H1 (cell line): ENCODE measurements around the gene EVPL. TPM values are rescaled to one million over a fixed set of nuclear protein-coding genes. Genes with fewer than 3 reads are reported as not detected.

Experiments
- CTCF ChIA-PET: fragments of 300-600 bp; sonication (Branson Sonifier 250); formaldehyde crosslinking; loops from one replicate; lab custom pipeline; 2021; ENCODE audit not compliant: partially characterized antibody; lab: Charles Lee
- POLR2A ChIA-PET: fragments of 300-600 bp; sonication (Branson Sonifier 250); formaldehyde crosslinking; loops from one replicate; lab custom pipeline; 2021; ENCODE audit warnings: inconsistent platforms; ENCODE audit not compliant: partially characterized antibody; lab: Charles Lee
- DNase-seq, 2 experiments: peaks; one replicate each; pipeline versions ENCODE4 v3.0.0 to v3.0.0-alpha.2; 2010 to 2022; ENCODE audit warnings: low spot score in 2 of 2, low read depth in 1 of 2, mixed read lengths in 1 of 2
- FAIRE-seq: peaks from 2 replicates; lab custom pipeline; 2011; peaks lifted over from hg19 to GRCh38; lab: Jason Lieb, UNC
- H2AFZ ChIP-seq: 2 replicates; pipeline ENCODE4 v1.8.1; 2012; ENCODE audit warnings: low read length, inconsistent platforms
- H2AK5ac ChIP-seq: 2 replicates; pipeline ENCODE4 v1.6.1; 2013; ENCODE audit warnings: low read depth, low read length
- H2BK120ac ChIP-seq: replicated peaks from 2 replicates; pipeline ENCODE3; 2013; ENCODE audit warnings: low read depth, low read length, inconsistent platforms
- H2BK12ac ChIP-seq: 2 replicates; pipeline ENCODE4 v1.6.1; 2013; ENCODE audit warnings: low read depth, low read length
- H2BK15ac ChIP-seq: 2 replicates; pipeline ENCODE4 v1.6.1; 2013; ENCODE audit warnings: low read length
- H2BK20ac ChIP-seq: 2 replicates; pipeline ENCODE4 v1.6.1; 2013; ENCODE audit warnings: low read length
- H2BK5ac ChIP-seq: 2 replicates; pipeline ENCODE4 v1.6.1; 2013; ENCODE audit warnings: low read depth, low read length
- H3K14ac ChIP-seq: 2 replicates; pipeline ENCODE4 v1.6.1; 2013; ENCODE audit warnings: inconsistent platforms; ENCODE audit not compliant: insufficient read length
- H3K18ac ChIP-seq: 2 replicates; pipeline ENCODE4 v1.6.1; 2013; ENCODE audit warnings: low read length; ENCODE audit errors: extremely low read depth
- H3K23ac ChIP-seq: 2 replicates; pipeline ENCODE4 v1.6.1; 2013; ENCODE audit warnings: inconsistent platforms; ENCODE audit not compliant: insufficient read length
- H3K23me2 ChIP-seq: 2 replicates; pipeline ENCODE4 v1.6.1; 2013; ENCODE audit warnings: low read depth, low read length
- H3K27ac ChIP-seq: 2 replicates; pipeline ENCODE4 v1.6.1; 2011; ENCODE audit warnings: low read depth, low read length, inconsistent platforms
- H3K27me3 ChIP-seq, 4 experiments: replicated peaks in 1 of 4; 1 replicate in 1 of 4; 2 replicates in 3 of 4; pipeline versions ENCODE4 v1.6.1 to v1.8.1; 2011 to 2013; ENCODE audit warnings: low read length in 3 of 4, mild to moderate bottlenecking in 3 of 4, inconsistent platforms in 2 of 4, mixed read lengths in 2 of 4, moderate library complexity in 1 of 4; ENCODE audit not compliant: control insufficient read depth in 3 of 4, insufficient read depth in 3 of 4; ENCODE audit errors: extremely low read depth in 1 of 4
- H3K36me3 ChIP-seq, 4 experiments: 2 replicates each; pipeline versions ENCODE4 v1.6.1 to v1.8.1; 2011 to 2013; ENCODE audit warnings: mild to moderate bottlenecking in 4 of 4, low read length in 3 of 4, moderate library complexity in 2 of 4, control low read depth in 1 of 4, inconsistent platforms in 1 of 4; ENCODE audit not compliant: insufficient read depth in 4 of 4, control insufficient read depth in 2 of 4
- H3K4ac ChIP-seq: replicated peaks from 2 replicates; pipeline ENCODE3; 2013; ENCODE audit warnings: low read length, low read depth, mixed read lengths, inconsistent platforms; ENCODE audit not compliant: insufficient read length
- H3K4me1 ChIP-seq, 4 experiments: replicated peaks in 1 of 4; 1 replicate in 1 of 4; 2 replicates in 3 of 4; pipeline versions ENCODE4 v1.6.1 to v1.8.1; 2011 to 2013; ENCODE audit warnings: low read length in 3 of 4, inconsistent platforms in 2 of 4, mixed read lengths in 1 of 4; ENCODE audit not compliant: insufficient read depth in 4 of 4, control insufficient read depth in 3 of 4
- H3K4me2 ChIP-seq, 2 experiments: 2 replicates each; pipeline versions ENCODE4 v1.6.1 to v1.8.1; 2011 to 2013; ENCODE audit warnings: low read depth in 2 of 2, low read length in 2 of 2, control low read depth in 1 of 2, inconsistent platforms in 1 of 2, mild to moderate bottlenecking in 1 of 2; ENCODE audit not compliant: insufficient read depth in 1 of 2
- H3K4me3 ChIP-seq, 4 experiments: fragments of 200-600, 300-600 bp in 1 of 4; sonication (generic), shearing (Covaris generic), sonication (Bioruptor Twin) in 1 of 4; 2 replicates each; pipeline versions ENCODE4 v1.5.1 to v1.8.1; 2011 to 2016; ENCODE audit warnings: low read length in 4 of 4, low read depth in 3 of 4, control low read depth in 2 of 4, inconsistent platforms in 2 of 4, mild to moderate bottlenecking in 2 of 4, mixed read lengths in 1 of 4, moderate library complexity in 1 of 4; ENCODE audit not compliant: insufficient read depth in 2 of 4; ENCODE audit errors: extremely low read depth in 1 of 4
- H3K56ac ChIP-seq: replicated peaks from 2 replicates; pipeline ENCODE3; 2013; ENCODE audit warnings: low read depth, mild to moderate bottlenecking, mixed read lengths, low read length, inconsistent platforms; ENCODE audit not compliant: insufficient read length
- H3K79me1 ChIP-seq: 2 replicates; pipeline ENCODE4 v1.6.1; 2013; ENCODE audit warnings: low read depth, low read length, control low read depth
- H3K79me2 ChIP-seq, 2 experiments: 2 replicates each; pipeline versions ENCODE4 v1.6.1 to v1.8.1; 2012 to 2013; ENCODE audit warnings: low read length in 2 of 2, mild to moderate bottlenecking in 2 of 2, inconsistent platforms in 1 of 2; ENCODE audit not compliant: insufficient read depth in 2 of 2, control insufficient read depth in 1 of 2
- H3K9ac ChIP-seq, 4 experiments: replicated peaks in 1 of 4; 1 replicate in 1 of 4; 2 replicates in 3 of 4; pipeline versions ENCODE4 v1.6.1 to v1.8.1; 2011 to 2013; ENCODE audit warnings: low read depth in 3 of 4, low read length in 3 of 4, control low read depth in 2 of 4, mild to moderate bottlenecking in 2 of 4, moderate library complexity in 2 of 4, inconsistent platforms in 1 of 4; ENCODE audit errors: extremely low read depth in 1 of 4
- H3K9me3 ChIP-seq, 2 experiments: 2 replicates each; pipeline versions ENCODE4 v1.6.1 to v1.8.1; 2012 to 2013; ENCODE audit warnings: mild to moderate bottlenecking in 2 of 2, moderate library complexity in 2 of 2, control low read depth in 1 of 2, inconsistent platforms in 1 of 2, low read depth in 1 of 2, low read length in 1 of 2, mixed read lengths in 1 of 2; ENCODE audit not compliant: insufficient read depth in 2 of 2
- H4K20me1 ChIP-seq, 2 experiments: replicated peaks in 1 of 2; 2 replicates each; pipeline versions ENCODE3 to v1.8.1; 2011 to 2013; ENCODE audit warnings: inconsistent platforms in 2 of 2, low read length in 2 of 2, mild to moderate bottlenecking in 1 of 2; ENCODE audit not compliant: insufficient read depth in 2 of 2, control insufficient read depth in 1 of 2
- H4K5ac ChIP-seq: 2 replicates; pipeline ENCODE4 v1.6.1; 2013; ENCODE audit warnings: low read length, low read depth, mixed read lengths, inconsistent platforms; ENCODE audit not compliant: insufficient read length
- H4K8ac ChIP-seq: 2 replicates; pipeline ENCODE4 v1.8.0; 2013; ENCODE audit warnings: mild to moderate bottlenecking, moderate library complexity, low read length, inconsistent platforms; ENCODE audit not compliant: insufficient read depth; ENCODE audit errors: extremely low read depth
- H4K91ac ChIP-seq: replicated peaks from 2 replicates; pipeline ENCODE3; 2013; ENCODE audit warnings: low read length, mixed read lengths, inconsistent platforms; ENCODE audit not compliant: insufficient read length
- ATF2 ChIP-seq: IDR thresholded peaks from 2 replicates; pipeline ENCODE4 v1.6.1; 2012; ENCODE audit warnings: low read length, inconsistent platforms
- KDM1A ChIP-seq: fragments of 200-600, 300-600 bp; sonication (generic); IDR thresholded peaks from 2 replicates; pipeline ENCODE4 v1.7.1; 2016; ENCODE audit warnings: mild to moderate bottlenecking, low read length, borderline replicate concordance
- RBBP5 ChIP-seq: IDR thresholded peaks from 2 replicates; pipeline ENCODE4 v1.7.1; 2012; ENCODE audit warnings: low read depth, mild to moderate bottlenecking, inconsistent platforms, low read length, moderate library complexity, borderline replicate concordance
- SIN3A ChIP-seq, 2 experiments: IDR thresholded peaks in 1 of 2; conservative IDR thresholded peaks in 1 of 2; 2 replicates each; pipeline ENCODE4 v1.6.1; 2011 to 2012; ENCODE audit warnings: low read length in 2 of 2, improper control_type of control experiment in 1 of 2, low read depth in 1 of 2, mild to moderate bottlenecking in 1 of 2
- SRF ChIP-seq: IDR thresholded peaks from 2 replicates; pipeline ENCODE4 v1.6.1; 2011; ENCODE audit warnings: mild to moderate bottlenecking, low read depth, low read length, moderate library complexity
- WGBS, 2 experiments: shearing (Covaris generic) in 1 of 2; methylation state at CpG; one replicate each; pipeline versions ENCODE4 v1.1.6 to v1.1.7; 2013 to 2015; ENCODE audit warnings: low lambda C conversion rate in 2 of 2, mixed read lengths in 2 of 2, inconsistent platforms in 1 of 2, low coverage in 1 of 2, missing lambda C conversion rate in 1 of 2; ENCODE audit not compliant: insufficient replicate concordance in 2 of 2, insufficient coverage in 1 of 2, insufficient read length in 1 of 2; ENCODE audit errors: extremely low coverage in 1 of 2, missing lambda C conversion rate in 1 of 2; 5-methylcytosine and 5-hydroxymethylcytosine counted together
- polyA plus RNA-seq, 7 experiments: library from polyadenylated mRNA; depleted of rRNA in 3 of 7; stranded (reverse) in 5 of 7; unstranded in 2 of 7; fragments of >200 nt in 5 of 7; fragments of 200-250 nt in 2 of 7; gene quantifications; 1 replicate in 5 of 7; 2 replicates in 1 of 7; 4 replicates in 1 of 7; pipeline versions ENCODE4 v1.2.1 to v1.2.3, GENCODE V29; 2011 to 2013; ENCODE audit warnings: missing spikeins in 2 of 7, mixed read lengths in 2 of 7
- total RNA-seq: library from RNA; stranded (reverse); fragmentation: NEBNext Ultra II Directional; extraction: Animal tissue kit (Norgen Biotek cat#: 25700); gene quantifications from 2 replicates; pipeline ENCODE4 v1.2.1, GENCODE V29; 2021

The EVPL gene
- total and polyA plus RNA-seq, 2 of the 8 experiments (the other 6 are each of a cell fraction or from before 2014, with no cell fraction given) = 0.20 to 0.99 TPM

GRCh38 chr17:75970011-75970523 lies 57.0 kb downstream of the EVPL start:
- Histone ChIP-seq H3K36me3 (peaks cover 0 to 15% (median 0%) of the 10 kb centered on the region in 4 experiments; a peak in 3 of 8 replicates), H4K5ac (no peak overlapping the region), H3K14ac (no peak overlapping the region), H3K23me2 (no peaks in the 10 kb centered on the region), H3K27me3 (no peaks in the 10 kb centered on the region), H3K27ac (no peak overlapping the region), H4K91ac (no peak overlapping the region), H2BK120ac (no peak overlapping the region), H3K4me2 (no peak overlapping the region), H3K56ac (no peak overlapping the region), H2BK20ac (no peak overlapping the region), H3K79me2 (peaks cover 0 to 32% of the 10 kb centered on the region in 2 experiments; a peak in 1 of 4 replicates), H2AFZ (no peak overlapping the region), H2AK5ac (no peak overlapping the region), H3K79me1 (no peaks in the 10 kb centered on the region), H3K9ac (no peak overlapping the region), H3K9me3 (no peaks in the 10 kb centered on the region), H3K4me3 (no peak overlapping the region), H3K4ac (no peak overlapping the region), H2BK5ac (no peak overlapping the region), H4K20me1 (no peaks in the 10 kb centered on the region), H4K8ac (no peak overlapping the region), H2BK12ac (no peak overlapping the region), H3K4me1 (no peaks in the 10 kb centered on the region), H2BK15ac (no peak overlapping the region), H3K23ac (no peak overlapping the region), H3K18ac (no peak overlapping the region)
- ChIA-PET POLR2A (interaction anchor here (1.0 to 2.8 kb wide), 2 partner anchors 9 to 14 kb away, joined by 3 to 7 read pairs; partner anchors contain the start of genes ACOX1 and TEN1), CTCF (interaction anchor here (2.5 kb wide), 1 partner anchor 32 kb away, joined by 11 read pairs; the partner anchor contains the start of gene CDK3)
- DNase-seq = no peak
- no peak for FAIRE-seq
- TF ChIP-seq RBBP5 = no peak
- no peak for TF ChIP-seq KDM1A
- TF ChIP-seq ATF2 = no peak
- no peak for TF ChIP-seq SRF
- no peak for TF ChIP-seq SIN3A (conservative IDR thresholded peaks at IDR 0.05 in 1 of 2, IDR thresholded peaks at IDR 0.05 in 1 of 2; ENCODE audit: low read depth in 1 of 2, low read length in 2 of 2)
- WGBS, 2 experiments = 86% methylated on average over 4 of the region's 4 CpGs; no CpG with 5 or more reads in 1 of the 2 experiments
